K562 (cell line): Measurements from ENCODE around the gene TMEM131. TPM values are rescaled to one million over a fixed set of nuclear protein-coding genes. Genes with fewer than 3 reads are reported as not detected.

Experiments
- ATAC-seq: fragments of 200-7000 bp; cut with Tn5 transposase; 3 replicates; pipeline ENCODE4 v1.9.1; 2020; ENCODE audit warnings: moderate library complexity
- BruUV-seq: library from RNA; stranded (reverse); fragments of 400-500 nt; replicated peaks from 2 replicates; lab custom pipeline; 2021; lab: Mats Ljungman, UMichigan
- CTCF ChIA-PET: fragments of 300-600 bp; formaldehyde crosslinking; extraction: SDS; loops from one replicate; lab custom pipeline; 2021; ENCODE audit warnings: low intra/inter-chr PET ratio; lab: Yijun Ruan, JAX
- POLR2A ChIA-PET: fragments of 300-600, 350-650 bp; sonication (Branson Sonifier 250); formaldehyde crosslinking; extraction: SDS; loops from one replicate; lab custom pipeline; 2021; ENCODE audit warnings: antibody characterized with exemption, inconsistent platforms; lab: Yijun Ruan, JAX
- DNase-seq, 4 experiments: peaks; one replicate each; pipeline versions ENCODE4 v3.0.0 to v3.0.0-alpha.2; 2011 to 2018; ENCODE audit warnings: low spot score in 3 of 4, mixed read lengths in 3 of 4; ENCODE audit errors: extremely low read depth in 1 of 4
- FAIRE-seq: peaks from 2 replicates; lab custom pipeline; 2011; peaks lifted over from hg19 to GRCh38; lab: Jason Lieb, UNC
- H2AFZ ChIP-seq: 2 replicates; pipeline ENCODE4 v1.6.0; 2011; ENCODE audit warnings: low read depth, low read length, control low read depth, inconsistent platforms
- H3K27ac ChIP-seq: fragments of 200-600 bp; 3 replicates; pipeline ENCODE4 v1.8.0; 2011; ENCODE audit warnings: low read depth, mild to moderate bottlenecking, control low read depth, inconsistent platforms, low read length, moderate library complexity, mixed read lengths; ENCODE audit errors: extremely low read depth
- H3K27me3 ChIP-seq, 2 experiments: fragments of 300-600 bp in 1 of 2; 2 replicates in 1 of 2; 3 replicates in 1 of 2; pipeline versions ENCODE4 v1.6.0 to v1.8.0; 2011; ENCODE audit warnings: inconsistent platforms in 2 of 2, low read length in 2 of 2, mild to moderate bottlenecking in 1 of 2, mixed read lengths in 1 of 2, moderate library complexity in 1 of 2; ENCODE audit not compliant: control insufficient read depth in 2 of 2, insufficient read depth in 2 of 2
- H3K36me3 ChIP-seq: fragments of 300-600 bp; 3 replicates; pipeline ENCODE4 v1.8.0; 2011; ENCODE audit warnings: mild to moderate bottlenecking, low read length, inconsistent platforms; ENCODE audit not compliant: control insufficient read depth, insufficient read depth
- H3K4me1 ChIP-seq, 2 experiments: fragments of 200-600 bp in 1 of 2; replicated peaks in 1 of 2; 2 replicates in 1 of 2; 3 replicates in 1 of 2; pipeline versions ENCODE4 v1.5.1 to v1.8.0; 2011; ENCODE audit warnings: inconsistent platforms in 2 of 2, low read length in 2 of 2, mild to moderate bottlenecking in 1 of 2, mixed read lengths in 1 of 2, moderate library complexity in 1 of 2; ENCODE audit not compliant: control insufficient read depth in 2 of 2, insufficient read depth in 2 of 2
- H3K4me2 ChIP-seq: 2 replicates; pipeline ENCODE4 v1.6.1; 2011; ENCODE audit warnings: low read length, control low read depth, inconsistent platforms, mixed read lengths; ENCODE audit not compliant: insufficient read depth
- H3K4me3 ChIP-seq: fragments of 200-600 bp; sonication (generic), shearing (Covaris generic); 2 replicates; pipeline ENCODE4 v1.5.1; 2016; ENCODE audit warnings: control low read depth, inconsistent platforms
- H3K79me2 ChIP-seq: fragments of 200-600 bp; 3 replicates; pipeline ENCODE4 v1.8.0; 2011; ENCODE audit warnings: low read length, inconsistent platforms; ENCODE audit not compliant: control insufficient read depth, insufficient read depth
- H3K9ac ChIP-seq, 2 experiments: 2 replicates each; pipeline versions ENCODE4 v1.6.0 to v1.6.1; 2011; ENCODE audit warnings: low read depth in 2 of 2, low read length in 2 of 2, control low read depth in 1 of 2, inconsistent platforms in 1 of 2, mild to moderate bottlenecking in 1 of 2, mixed read lengths in 1 of 2; ENCODE audit not compliant: insufficient read depth in 1 of 2
- H3K9me1 ChIP-seq: one replicate; pipeline ENCODE4 v1.6.0; 2011; ENCODE audit warnings: inconsistent platforms, mild to moderate bottlenecking, low read length, moderate library complexity; ENCODE audit not compliant: control insufficient read depth, insufficient read depth
- H3K9me3 ChIP-seq: replicated peaks from 2 replicates; pipeline ENCODE4 v1.5.1; 2011; ENCODE audit warnings: low read depth, low read length, inconsistent platforms; ENCODE audit not compliant: control insufficient read depth, insufficient read depth
- H4K20me1 ChIP-seq: replicated peaks from 2 replicates; pipeline ENCODE4 v1.6.1; 2011; ENCODE audit warnings: low read length, inconsistent platforms, mixed read lengths; ENCODE audit not compliant: control insufficient read depth, insufficient read depth
- GABPB1 ChIP-seq: sonication (generic); formaldehyde crosslinking; IDR thresholded peaks from 2 replicates; pipeline ENCODE4 v1.8.0; 2022; ENCODE audit warnings: mild to moderate bottlenecking, missing genetic modification reagents
- HDAC1 ChIP-seq, 2 experiments: fragments of 450-650 bp; IDR thresholded peaks; 2 replicates each; pipeline ENCODE4 v1.6.1; 2016 to 2017; ENCODE audit warnings: inconsistent platforms in 1 of 2, mild to moderate bottlenecking in 1 of 2, moderate library complexity in 1 of 2
- HIVEP1 ChIP-seq: fragments of 250-450 bp; sonication (Bioruptor Pico); IDR thresholded peaks from 2 replicates; pipeline ENCODE4 v1.4.0; 2020; ENCODE audit warnings: mild to moderate bottlenecking
- ZNF740 ChIP-seq, 3 experiments: fragments of 200-800 bp in 1 of 3; sonication (Bioruptor generic) in 1 of 3; sonication (generic) in 1 of 3; formaldehyde crosslinking in 1 of 3; IDR thresholded peaks; 2 replicates each; pipeline versions ENCODE4 v1.6.1 to v1.8.0; 2016 to 2022; ENCODE audit warnings: mild to moderate bottlenecking in 2 of 3, missing compliant biosample characterization in 2 of 3, missing genetic modification characterization in 2 of 3, missing genetic modification reagents in 1 of 3
- ZNF77 ChIP-seq: fragments of 250-450 bp; sonication (Bioruptor Pico); IDR thresholded peaks from 2 replicates; pipeline ENCODE4 v1.5.0; 2020
- WGBS: fragments of 100-300 bp; shearing (Covaris generic); methylation state at CpG from one replicate; pipeline ENCODE4 v1.1.6; 2016; ENCODE audit warnings: low coverage, mixed read lengths; ENCODE audit not compliant: insufficient coverage; ENCODE audit errors: missing lambda C conversion rate; 5-methylcytosine and 5-hydroxymethylcytosine counted together
- in situ Hi-C: fragments of 300-500 bp; cut with MboI; formaldehyde crosslinking; loops from 4 replicates; pipeline ENCODE4 v1.15.0; 2018; ENCODE audit warnings: inconsistent platforms, mixed read lengths
- intact Hi-C: fragments of 100-400 bp; cut with micrococcal nuclease; formaldehyde crosslinking; loops from 2 replicates; pipeline ENCODE4 v1.14.2; 2022
- polyA plus RNA-seq, 8 experiments: library from polyadenylated mRNA; depleted of rRNA in 4 of 8; stranded (reverse) in 5 of 8; unstranded in 3 of 8; fragments of >200 nt; fragmentation: Nextera tagmentation in 2 of 8; fragmentation: Illumina TruSeq in 1 of 8; extraction: Ambion mirVana in 2 of 8; extraction: Trizol in 1 of 8; gene quantifications; 2 replicates each; pipeline versions ENCODE4 v1.2.1 to v1.2.3, GENCODE V29; 2011 to 2014; ENCODE audit warnings: inconsistent platforms in 1 of 8, missing spikeins in 1 of 8
- total RNA-seq, 7 experiments: library from RNA; depleted of rRNA in 6 of 7; stranded (reverse); fragments of >200 nt in 6 of 7; fragmentation: Illumina TruSeq in 2 of 7; extraction: Trizol in 2 of 7; gene quantifications; 2 replicates each; pipeline versions ENCODE4 v1.2.1 to v1.2.3, GENCODE V29; 2011 to 2021; ENCODE audit warnings: low replicate concordance in 1 of 7

Gene TMEM131
- total and polyA plus RNA-seq, 9 of the 15 experiments (the other 6 are each of a cell fraction or from before 2014, with no cell fraction given), result 2.5 to 21.1 (median 12.4) TPM

GRCh38 chr2:97719362-97720155 lies 276.2 kb downstream of the TMEM131 start:
- TF ChIP-seq HIVEP1 (CRISPR knock-in tag), result no peak
- no peak for TF ChIP-seq GABPB1 (CRISPR knock-in tag)
- no peak for TF ChIP-seq ZNF77 (CRISPR knock-in tag)
- TF ChIP-seq ZNF740 (CRISPR knock-in tag; IDR thresholded peaks at IDR 0.05), result 0 out of 2 replicates have a peak, but pooled peaks have one; percentile 42
- TF ChIP-seq ZNF740 (tag; IDR thresholded peaks at IDR 0.05), result no peak
- no peak for TF ChIP-seq HDAC1 (IDR thresholded peaks at IDR 0.05)
- peaks cover 0 to 19% of the 10 kb centered on the region in 2 experiments; a peak in 2 of 5 replicates for H3K27me3 ChIP-seq
- intact Hi-C loops, result no loop called here
- H3K4me3 ChIP-seq, result no peak overlapping the region
- ChIA-PET CTCF (no interaction called here), POLR2A (no interaction called here)
- no TSS peak for BruUV-seq
- H3K4me1 ChIP-seq, result peaks cover 0 to 23% of the 10 kb centered on the region in 2 experiments; a peak in 2 of 5 replicates
- FAIRE-seq (no peak), ATAC-seq (no peak), DNase-seq (peak in 1 of 4 experiments; percentile 29)
- H3K9me1 ChIP-seq, result no peaks in the 10 kb centered on the region
- H4K20me1 ChIP-seq, result peaks cover 4% of the 10 kb centered on the region; the same call in 1 of the 2 replicates
- H3K27ac ChIP-seq, result no peak overlapping the region
- H3K4me2 ChIP-seq, result no peak overlapping the region
- no peak overlapping the region for H2AFZ ChIP-seq
- no peak overlapping the region for H3K9ac ChIP-seq
- no peaks in the 10 kb centered on the region for H3K9me3 ChIP-seq
- no peaks in the 10 kb centered on the region for H3K79me2 ChIP-seq
- in situ Hi-C loops, result no loop called here
- WGBS, result 60% methylated on average over 14 of the region's 16 CpGs
- no peaks in the 10 kb centered on the region for H3K36me3 ChIP-seq
